HG03066 (cell line): ENCODE results near the gene FAXDC2.

ENCODE experiments used
- ATAC-seq: cut with Tn5 transposase; IDR thresholded peaks from one replicate; pipeline ENCODE4 v1.9.1; 2021; ENCODE audit warnings: low read depth; ENCODE audit not compliant: unreplicated experiment

The FAXDC2 gene, protein sequence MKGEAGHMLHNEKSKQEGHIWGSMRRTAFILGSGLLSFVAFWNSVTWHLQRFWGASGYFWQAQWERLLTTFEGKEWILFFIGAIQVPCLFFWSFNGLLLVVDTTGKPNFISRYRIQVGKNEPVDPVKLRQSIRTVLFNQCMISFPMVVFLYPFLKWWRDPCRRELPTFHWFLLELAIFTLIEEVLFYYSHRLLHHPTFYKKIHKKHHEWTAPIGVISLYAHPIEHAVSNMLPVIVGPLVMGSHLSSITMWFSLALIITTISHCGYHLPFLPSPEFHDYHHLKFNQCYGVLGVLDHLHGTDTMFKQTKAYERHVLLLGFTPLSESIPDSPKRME

GRCh38 chr5:154850255-154851062 is at the start of gene FAXDC2:
Gene FAXDC2 (minus strand): TSS chr5:154850603. CDS start chr5:154838178, 12,425 bp downstream.
- ATAC-seq, result no peak

DNA sequence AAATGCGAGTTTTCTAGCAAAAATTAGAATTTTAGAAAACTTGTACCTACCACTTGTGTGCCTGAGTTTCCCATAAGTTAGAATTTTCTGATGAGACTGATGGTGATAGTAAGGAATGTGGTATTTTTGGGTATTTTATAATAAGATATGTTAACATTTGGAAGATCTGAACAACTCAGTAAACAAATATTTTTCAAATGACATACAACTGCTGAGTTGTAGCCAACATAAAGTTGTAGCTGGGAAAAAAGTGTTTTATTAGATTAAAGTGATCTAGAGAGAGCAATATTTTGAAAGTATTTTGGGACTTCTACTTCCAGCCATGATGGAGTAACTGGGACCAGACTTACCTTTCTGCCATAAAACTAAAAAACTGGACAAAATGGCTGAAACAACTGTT is 49.7 kb upstream of the FAXDC2 start:
- ATAC-seq, result no peak

- no peak for ATAC-seq
Measured at GRCh38 chr5:154899151-154899816, 48.9 kb upstream of the FAXDC2 start.

DNA sequence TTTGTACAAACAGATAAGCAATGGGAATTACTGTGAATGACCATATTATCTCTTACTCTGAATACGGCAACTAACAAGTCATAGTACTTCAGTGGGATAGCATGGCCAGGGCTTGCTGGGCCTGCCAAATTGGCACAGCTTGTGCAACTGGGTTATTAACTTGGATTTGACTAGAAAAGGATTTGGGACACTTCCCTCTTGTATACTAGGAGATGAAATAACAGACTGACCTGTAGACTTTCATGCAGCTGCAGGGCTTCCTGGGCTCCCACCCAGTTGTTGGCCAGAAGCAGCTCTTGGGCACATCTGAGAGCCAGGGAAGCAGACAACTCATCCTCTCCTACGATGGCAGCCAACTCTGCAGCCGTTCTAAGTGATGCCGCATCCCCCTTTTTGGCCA is 47.8 kb upstream of the FAXDC2 start:
- no peak for ATAC-seq

GRCh38 chr5:154896562-154897165 is 46.3 kb upstream of the FAXDC2 start:
- no peak for ATAC-seq

GRCh38 chr5:154895606-154896561 is 45.5 kb upstream of the FAXDC2 start:
- ATAC-seq, result no peak

DNA sequence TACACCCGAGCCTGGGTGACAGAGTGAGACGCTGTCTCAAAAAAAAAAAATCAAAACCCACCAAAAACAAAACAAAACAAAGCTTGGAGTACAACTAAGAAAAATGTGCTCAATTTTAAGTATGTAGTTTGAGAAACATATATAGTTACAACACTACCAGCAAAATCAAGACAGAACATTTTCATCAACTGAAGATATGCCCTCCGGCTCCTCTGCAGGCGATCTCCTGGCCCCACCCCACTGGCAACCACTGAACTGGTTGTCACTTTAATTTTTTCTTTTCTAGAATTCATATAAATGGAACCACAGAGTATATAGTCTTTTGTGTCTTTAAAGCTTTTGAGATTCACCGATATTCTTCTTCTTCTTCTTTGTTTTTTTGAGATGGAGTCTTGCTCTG is 43.0 kb upstream of the FAXDC2 start:
- no peak for ATAC-seq

DNA sequence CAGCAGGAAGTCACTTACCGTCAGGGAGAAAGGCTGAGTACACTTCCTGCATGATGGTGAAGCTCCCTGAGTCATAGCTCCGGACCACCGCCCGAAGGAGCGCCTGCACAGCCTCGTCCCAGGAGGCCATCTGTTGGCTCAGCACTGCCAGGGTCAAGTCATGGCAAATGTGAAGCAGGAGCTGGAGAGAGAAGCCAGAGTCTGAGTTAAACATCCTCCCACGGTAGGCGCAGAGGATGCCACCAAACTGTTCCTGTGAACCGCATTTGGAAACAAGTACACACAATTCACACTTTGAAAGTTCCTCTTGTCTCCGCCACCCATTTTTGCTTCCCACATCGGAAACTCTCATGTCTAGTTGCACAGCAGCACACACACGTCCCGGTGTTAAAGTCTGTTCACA is 42.0 kb upstream of the FAXDC2 start:
- ATAC-seq, result no peak

DNA sequence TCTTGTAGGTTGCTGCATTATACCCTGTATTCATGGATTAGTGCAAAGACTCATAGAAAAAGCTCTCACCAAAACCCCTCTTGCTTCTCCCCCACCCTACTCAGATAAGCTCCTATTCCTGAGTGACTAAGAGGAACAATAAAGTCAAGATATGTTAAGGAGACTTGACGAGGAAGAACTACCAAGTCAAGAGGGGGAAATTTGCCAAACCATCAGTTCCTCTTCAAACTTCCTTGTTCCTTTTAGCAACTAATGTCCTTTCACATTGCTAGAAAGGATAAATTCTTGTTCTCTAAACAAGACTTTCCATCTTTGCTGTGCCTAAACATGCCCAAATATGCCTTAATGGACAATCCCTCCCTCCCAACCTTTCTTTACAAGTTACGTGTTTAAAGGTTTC is 35.0 kb upstream of the FAXDC2 start:
- ATAC-seq, result no peak

DNA sequence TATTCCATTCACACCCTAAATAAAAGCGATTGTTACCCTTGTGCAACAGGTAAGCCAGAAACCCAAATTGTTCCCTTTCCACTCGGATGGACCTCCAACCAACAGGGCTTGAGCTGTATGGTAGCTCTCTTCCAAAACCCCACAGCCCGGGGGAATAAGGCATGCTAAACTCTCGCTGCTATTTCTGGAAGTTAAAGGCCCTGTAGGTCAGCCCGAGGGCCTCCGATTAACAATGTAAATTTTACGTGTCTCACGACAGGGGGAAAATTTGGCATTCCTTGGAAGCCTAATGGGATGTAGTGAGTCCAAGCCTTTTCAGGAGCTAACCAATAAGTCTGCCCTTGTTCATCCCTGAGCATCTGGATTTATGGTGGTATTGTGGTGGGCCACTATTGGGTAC is 34.0 kb upstream of the FAXDC2 start:
- no peak for ATAC-seq

GRCh38 chr5:154881986-154882385 is 31.6 kb upstream of the FAXDC2 start:
- no peak for ATAC-seq

DNA sequence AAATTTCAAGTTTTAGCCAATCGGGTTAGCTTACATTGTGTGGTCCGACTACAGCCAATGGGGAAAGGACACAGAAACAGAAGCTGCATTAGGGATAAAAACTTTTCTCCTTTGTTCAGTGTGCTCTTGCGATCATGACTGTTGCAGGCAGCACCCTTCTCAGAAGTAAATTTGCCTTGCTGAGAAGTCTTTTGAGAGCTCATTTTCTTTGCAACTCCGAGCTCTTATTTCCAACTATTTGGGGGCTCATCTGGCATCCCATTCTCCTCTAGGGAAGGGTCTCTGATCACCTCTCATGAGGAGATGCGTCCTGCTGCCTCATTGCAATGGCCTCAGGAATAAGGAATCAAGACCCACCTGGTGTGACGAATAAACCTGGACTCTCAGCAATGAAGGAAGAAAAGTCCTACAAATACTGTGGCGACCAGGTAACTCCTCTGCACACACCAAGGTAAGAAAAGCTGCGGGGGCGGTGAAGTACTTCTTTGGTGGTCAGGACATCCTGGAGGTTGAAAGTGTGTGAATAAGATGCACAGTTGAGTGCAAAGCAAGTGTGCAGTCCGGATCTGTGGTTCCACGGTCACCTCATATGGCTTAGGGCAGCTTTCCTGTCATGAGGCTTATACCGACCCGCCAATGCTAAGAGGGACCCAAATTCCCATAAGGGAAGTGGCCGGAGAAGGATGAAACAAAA is 28.4 kb upstream of the FAXDC2 start:
- ATAC-seq, result no peak

DNA sequence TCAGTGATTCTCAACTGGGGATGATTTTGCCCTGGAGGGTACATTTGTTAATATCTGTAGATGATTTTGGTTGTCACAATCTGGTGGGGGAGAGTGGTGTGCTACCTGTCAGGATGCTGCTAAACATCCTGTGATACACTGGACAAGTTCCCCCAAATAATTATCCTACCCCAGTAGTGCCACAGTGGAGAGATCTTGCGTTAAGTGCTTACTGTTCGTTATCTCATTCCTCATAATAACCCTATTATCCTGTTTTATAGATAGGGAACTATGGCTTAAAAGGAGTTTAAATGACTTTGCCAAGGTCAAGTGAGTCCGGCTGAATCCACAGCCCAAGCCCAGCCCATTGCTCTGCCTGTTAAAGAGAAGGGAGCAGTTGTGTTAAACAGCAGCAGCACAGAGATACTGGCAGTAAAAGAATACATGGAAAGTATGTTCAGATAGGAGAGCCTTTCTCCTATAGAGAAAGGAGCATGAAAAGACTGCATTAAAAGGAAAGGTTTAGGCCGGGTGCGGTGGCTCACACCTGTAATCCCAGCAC is 23.5 kb upstream of the FAXDC2 start:
- no peak for ATAC-seq

GRCh38 chr5:154871734-154872133 is 21.3 kb upstream of the FAXDC2 start:
- no peak for ATAC-seq

- no peak for ATAC-seq
Measured at GRCh38 chr5:154868702-154869101, 18.3 kb upstream of the FAXDC2 start.

DNA sequence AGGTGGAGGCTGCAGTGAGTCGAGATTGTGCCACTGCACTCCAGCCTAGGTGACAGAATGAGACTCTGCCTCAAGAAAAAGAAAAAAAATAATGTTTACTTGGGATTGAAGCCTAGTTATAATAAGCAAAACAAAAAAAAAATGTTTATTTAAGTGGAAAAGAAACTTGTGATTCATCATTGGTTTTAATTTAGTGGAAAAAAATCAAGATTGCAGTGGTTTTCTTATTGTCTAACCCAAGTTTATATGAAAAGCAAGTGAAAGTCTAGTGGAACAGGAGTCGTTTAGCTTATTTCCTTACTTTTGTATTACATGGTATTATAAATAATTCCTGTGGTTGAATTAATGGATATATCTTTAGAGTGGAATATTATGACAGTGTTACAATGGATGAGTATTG is 16.4 kb upstream of the FAXDC2 start:
- no peak for ATAC-seq

GRCh38 chr5:154865466-154866184 is 15.2 kb upstream of the FAXDC2 start:
- no peak for ATAC-seq

- ATAC-seq, result no peak
Measured at GRCh38 chr5:154863291-154864080, 13.1 kb upstream of the FAXDC2 start.
